Upper lobe of left lung (tissue), 4 donors: ENCODE data around the gene CMIP.
"Not testable (repeated sequence)": the region's sequence is repeated elsewhere in the genome, so short reads cannot be mapped to it uniquely, and the experiment has no call there.

Experiments used
- CTCF ChIP-seq, 6 experiments: fragments of 450-650 bp in 4 of 6; fragments of 200-600 bp in 2 of 6; sonication (generic) in 2 of 6; IDR thresholded peaks; one replicate each; pipeline ENCODE4 v1.5.1; 2016 to 2019; ENCODE audit warnings: antibody characterized with exemption in 6 of 6
- EP300 ChIP-seq, 4 donors: sonication (generic); formaldehyde crosslinking; IDR thresholded peaks; one replicate each; pipeline ENCODE4 v1.5.1; 2017; ENCODE audit warnings: antibody characterized with exemption in 4 of 4, control low read depth in 2 of 4
- POLR2A ChIP-seq, 4 donors: fragments of 450-650 bp; IDR thresholded peaks; one replicate each; pipeline ENCODE4 v1.5.1; 2016 to 2017; ENCODE audit warnings: antibody characterized with exemption in 4 of 4, mild to moderate bottlenecking in 2 of 4
- POLR2AphosphoS5 ChIP-seq, 2 donors: sonication (generic); formaldehyde crosslinking; IDR thresholded peaks; one replicate each; pipeline ENCODE4 v1.5.1; 2017; ENCODE audit warnings: antibody characterized with exemption in 2 of 2

GRCh38 chr16:81422153-81422552, 22.5 kb upstream of the CMIP start:
- TF ChIP-seq POLR2AphosphoS5, CTCF, POLR2A, EP300 (IDR thresholded peaks at IDR 0.05): not testable (repeated sequence)
